ENCODE data around the gene S100G. TPM values are rescaled to one million over a fixed set of nuclear protein-coding genes. Genes with fewer than 3 reads are reported as not detected.
A peak's percentile ranks its signal among the peaks of the same experiment; 100 is the strongest.

S100G gene
- polyA plus RNA-seq, 1 experiment = not detected

GRCh38 chrX:16666541-16666940 is 16.6 kb downstream of the S100G start:
- POLR2A ChIA-PET = no interaction called here
- CTCF ChIA-PET = no interaction called here
- DNase-seq (ENCODE audit: low read depth) = no peak
- Histone ChIP-seq H3K4me3 (ENCODE audit: low read depth, low read length) (no peak overlapping the region), H3K36me3 (ENCODE audit: control insufficient read depth, insufficient read depth, low read length) (no peaks in the 10 kb centered on the region), H3K27me3 (ENCODE audit: control insufficient read depth, insufficient read depth, low read length) (no peaks in the 10 kb centered on the region)
- TF ChIP-seq, protein P1, sequence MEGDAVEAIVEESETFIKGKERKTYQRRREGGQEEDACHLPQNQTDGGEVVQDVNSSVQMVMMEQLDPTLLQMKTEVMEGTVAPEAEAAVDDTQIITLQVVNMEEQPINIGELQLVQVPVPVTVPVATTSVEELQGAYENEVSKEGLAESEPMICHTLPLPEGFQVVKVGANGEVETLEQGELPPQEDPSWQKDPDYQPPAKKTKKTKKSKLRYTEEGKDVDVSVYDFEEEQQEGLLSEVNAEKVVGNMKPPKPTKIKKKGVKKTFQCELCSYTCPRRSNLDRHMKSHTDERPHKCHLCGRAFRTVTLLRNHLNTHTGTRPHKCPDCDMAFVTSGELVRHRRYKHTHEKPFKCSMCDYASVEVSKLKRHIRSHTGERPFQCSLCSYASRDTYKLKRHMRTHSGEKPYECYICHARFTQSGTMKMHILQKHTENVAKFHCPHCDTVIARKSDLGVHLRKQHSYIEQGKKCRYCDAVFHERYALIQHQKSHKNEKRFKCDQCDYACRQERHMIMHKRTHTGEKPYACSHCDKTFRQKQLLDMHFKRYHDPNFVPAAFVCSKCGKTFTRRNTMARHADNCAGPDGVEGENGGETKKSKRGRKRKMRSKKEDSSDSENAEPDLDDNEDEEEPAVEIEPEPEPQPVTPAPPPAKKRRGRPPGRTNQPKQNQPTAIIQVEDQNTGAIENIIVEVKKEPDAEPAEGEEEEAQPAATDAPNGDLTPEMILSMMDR (IDR thresholded peaks at IDR 0.05; ENCODE audit: insufficient read depth, low read depth, low read length) = no peak

DNA sequence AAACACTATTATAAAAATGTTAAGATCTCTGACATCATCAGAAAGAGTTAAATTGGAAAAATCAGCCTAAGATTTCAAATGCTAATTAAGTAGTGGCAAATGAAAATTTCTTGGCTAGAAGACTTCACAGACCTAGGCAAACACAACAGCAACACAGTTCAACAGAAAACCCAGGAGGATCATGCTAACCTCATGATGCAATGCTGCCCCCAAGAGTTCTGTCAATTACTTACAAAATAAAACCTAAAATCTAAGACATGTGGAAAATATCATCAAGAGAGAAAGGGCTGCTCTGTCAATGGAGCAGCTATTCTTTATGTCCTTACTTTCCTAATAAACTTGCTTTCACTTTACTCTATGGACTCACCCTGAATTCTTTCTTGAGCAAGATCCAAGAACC is 21.0 kb downstream of the S100G start:
- TF ChIP-seq, protein P1 (IDR thresholded peaks at IDR 0.05; ENCODE audit: insufficient read depth, low read depth, low read length) = 0 out of 2 replicates have a peak, but pooled peaks have one; percentile 20
- Histone ChIP-seq H3K4me3 (ENCODE audit: low read depth, low read length) (no peak overlapping the region), H3K36me3 (ENCODE audit: control insufficient read depth, insufficient read depth, low read length) (no peaks in the 10 kb centered on the region), H3K27me3 (ENCODE audit: control insufficient read depth, insufficient read depth, low read length) (no peaks in the 10 kb centered on the region)
- ChIA-PET CTCF (interaction anchor here (0.7 to 2.4 kb wide), 5 partner anchors 14 to 234 kb away, joined by 3 to 5 read pairs (median 3); no protein-coding TSS in a partner anchor), POLR2A (no interaction called here)
- DNase-seq (ENCODE audit: low read depth) = no peak

- no peak for DNase-seq (ENCODE audit: low read depth)
- CTCF ChIA-PET = no interaction called here
Observed at GRCh38 chrX:16678689-16679088, 28.7 kb downstream of the S100G start.

DNA sequence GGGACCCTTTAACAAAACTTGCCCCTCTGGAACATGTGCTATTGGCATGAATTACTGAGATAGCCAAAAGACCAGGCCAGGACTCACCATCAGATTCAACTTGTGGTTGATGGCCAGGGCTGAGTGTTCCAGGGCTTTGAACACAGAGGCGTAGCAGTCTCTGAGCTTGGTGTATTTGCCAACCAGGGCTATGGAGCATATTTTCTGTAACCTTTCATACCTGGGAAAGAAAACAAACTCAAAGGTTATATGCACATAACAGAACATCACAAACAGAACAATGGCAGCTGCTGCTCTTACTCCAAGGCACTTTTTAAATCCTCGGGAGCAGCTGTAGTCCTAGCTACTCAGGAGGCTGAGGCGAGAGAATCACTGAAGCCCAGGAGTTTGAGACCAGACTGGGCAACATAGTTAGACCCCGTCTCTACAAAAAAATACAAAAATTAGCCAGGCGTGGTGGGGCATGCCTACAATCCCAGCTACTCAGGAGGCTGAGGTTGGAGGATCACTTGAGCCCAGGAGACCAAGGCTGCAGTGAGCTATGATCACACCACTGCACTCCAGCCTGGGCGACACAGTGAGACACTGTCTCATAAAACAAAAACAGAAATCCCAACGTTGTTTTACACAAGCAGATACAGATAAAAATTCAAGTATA is 33.2 kb downstream of the S100G start:
- CTCF ChIA-PET = no interaction called here
- no peaks in the 10 kb centered on the region for H3K27me3 ChIP-seq (ENCODE audit: control insufficient read depth, insufficient read depth, low read length)
- peaks cover 1% of the 10 kb centered on the region; the same call in 1 of the 2 replicates for H3K36me3 ChIP-seq (ENCODE audit: control insufficient read depth, insufficient read depth, low read length)
- TF ChIP-seq, protein P1 (IDR thresholded peaks at IDR 0.05; ENCODE audit: insufficient read depth, low read depth, low read length) = no peak
- H3K4me3 ChIP-seq (ENCODE audit: low read depth, low read length) = no peak overlapping the region
- POLR2A ChIA-PET = no interaction called here
- no peak for DNase-seq (ENCODE audit: low read depth)

More at GRCh38 chrX:16678689-16679088, 28.7 kb downstream of the S100G start:
- TF ChIP-seq, protein P1 (IDR thresholded peaks at IDR 0.05; ENCODE audit: insufficient read depth, low read depth, low read length) = no peak
- Histone ChIP-seq H3K27me3 (ENCODE audit: control insufficient read depth, insufficient read depth, low read length) (no peaks in the 10 kb centered on the region), H3K4me3 (ENCODE audit: low read depth, low read length) (no peak overlapping the region), H3K36me3 (ENCODE audit: control insufficient read depth, insufficient read depth, low read length) (peaks cover 1% of the 10 kb centered on the region; the same call in 1 of the 2 replicates)
- POLR2A ChIA-PET = no interaction called here

GRCh38 chrX:16687514-16687913 is 37.6 kb downstream of the S100G start:
- POLR2A ChIA-PET = no interaction called here
- H3K4me3 ChIP-seq (ENCODE audit: low read depth, low read length) = no peak overlapping the region
- no peaks in the 10 kb centered on the region for H3K27me3 ChIP-seq (ENCODE audit: control insufficient read depth, insufficient read depth, low read length)
- CTCF ChIA-PET = interaction anchor here (1.5 to 1.6 kb wide), 2 partner anchors 10 to 243 kb away, joined by 4 read pairs; no protein-coding TSS in a partner anchor
- peak; percentile 22 for DNase-seq (ENCODE audit: low read depth)
- H3K36me3 ChIP-seq (ENCODE audit: control insufficient read depth, insufficient read depth, low read length) = peaks cover 1% of the 10 kb centered on the region; the same call in 1 of the 2 replicates
- TF ChIP-seq, protein P1 (IDR thresholded peaks at IDR 0.05; ENCODE audit: insufficient read depth, low read depth, low read length) = no peak
